ENCODE measurements around the gene TOP3B.

DNA sequence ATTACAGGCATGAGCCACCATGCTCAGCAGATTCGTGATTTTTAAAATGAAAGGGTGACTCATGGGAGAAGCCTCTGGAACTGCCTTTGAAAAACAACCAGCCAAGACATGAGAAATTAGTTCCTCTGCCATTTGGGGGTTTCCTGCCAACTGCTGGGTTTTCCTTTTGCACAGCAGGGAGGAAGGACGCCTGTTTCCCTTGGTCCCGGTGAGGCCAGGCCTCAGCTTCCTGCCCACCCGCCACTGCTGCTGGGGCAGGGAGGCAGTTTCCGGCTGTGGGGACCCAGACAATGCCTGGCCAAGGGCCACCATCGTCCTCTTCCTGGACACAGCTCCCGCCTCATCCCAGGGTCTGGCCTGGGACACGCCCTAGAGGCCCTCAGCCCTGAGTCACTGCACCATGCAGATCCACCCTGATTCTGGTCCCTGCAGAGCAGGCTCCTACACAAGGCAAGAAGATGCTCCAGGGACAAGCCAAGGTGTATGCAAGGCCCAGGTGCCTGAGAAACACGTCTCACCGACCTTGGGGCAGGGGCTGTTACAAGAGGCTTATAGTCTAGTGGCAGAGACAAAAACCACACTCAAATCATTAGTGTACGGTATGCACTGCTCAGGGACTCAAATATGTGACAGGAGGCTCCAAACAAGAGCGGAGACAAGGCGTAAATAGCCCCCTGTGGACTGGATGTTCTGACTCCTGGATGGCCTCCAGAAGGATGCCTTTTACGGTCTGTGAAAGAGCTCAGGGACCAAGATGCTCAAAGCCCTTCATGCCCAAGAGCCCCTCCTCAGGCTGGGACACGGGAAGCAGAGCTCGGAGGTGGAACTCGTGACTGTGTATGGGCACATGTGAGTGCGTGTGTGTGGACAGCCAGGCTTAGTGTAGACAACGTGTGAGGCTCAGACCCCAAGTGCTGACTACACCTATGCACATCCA, 39.9 kb downstream of the TOP3B start:
- no peak for TF ChIP-seq CTCF (IDR thresholded peaks at IDR 0.05)
- TF ChIP-seq EZH2 (IDR thresholded peaks at IDR 0.05), result no peak
- TF ChIP-seq EZH2phosphoT487 (IDR thresholded peaks at IDR 0.05), result no peak

Measured in neural progenitor cell (in vitro differentiated cells).